Omental fat pad (tissue), 4 donors: ENCODE measurements around the gene TTC23. TPM values are rescaled to one million over a fixed set of nuclear protein-coding genes. Genes with fewer than 3 reads are reported as not detected.

Experiments
- ATAC-seq: fragments of 150-250 bp; one replicate; pipeline ENCODE4 v1.9.1; 2016; ENCODE audit warnings: mild to moderate bottlenecking, moderate library complexity; ENCODE audit not compliant: low FRiP score
- DNase-seq: peaks from one replicate; pipeline ENCODE4 v3.0.0-alpha.2; 2019; ENCODE audit warnings: low spot score
- total RNA-seq, 4 donors: library from RNA; depleted of rRNA; stranded (reverse); fragments of >200 nt; gene quantifications; one replicate each; pipeline ENCODE4 v1.1.0, GENCODE V29; 2016
- TF ChIP-seq, protein P1 (sequence below), 3 donors: fragments of 450-650 bp; IDR thresholded peaks; one replicate each; pipeline ENCODE4 v1.5.1; 2016 to 2017; ENCODE audit warnings: antibody characterized with exemption in 3 of 3, mild to moderate bottlenecking in 3 of 3, moderate library complexity in 2 of 3

The TTC23 gene
- total RNA-seq, 4 donors from 2014 or later: 11.9 to 42.2 (median 19.9) TPM

DNA sequence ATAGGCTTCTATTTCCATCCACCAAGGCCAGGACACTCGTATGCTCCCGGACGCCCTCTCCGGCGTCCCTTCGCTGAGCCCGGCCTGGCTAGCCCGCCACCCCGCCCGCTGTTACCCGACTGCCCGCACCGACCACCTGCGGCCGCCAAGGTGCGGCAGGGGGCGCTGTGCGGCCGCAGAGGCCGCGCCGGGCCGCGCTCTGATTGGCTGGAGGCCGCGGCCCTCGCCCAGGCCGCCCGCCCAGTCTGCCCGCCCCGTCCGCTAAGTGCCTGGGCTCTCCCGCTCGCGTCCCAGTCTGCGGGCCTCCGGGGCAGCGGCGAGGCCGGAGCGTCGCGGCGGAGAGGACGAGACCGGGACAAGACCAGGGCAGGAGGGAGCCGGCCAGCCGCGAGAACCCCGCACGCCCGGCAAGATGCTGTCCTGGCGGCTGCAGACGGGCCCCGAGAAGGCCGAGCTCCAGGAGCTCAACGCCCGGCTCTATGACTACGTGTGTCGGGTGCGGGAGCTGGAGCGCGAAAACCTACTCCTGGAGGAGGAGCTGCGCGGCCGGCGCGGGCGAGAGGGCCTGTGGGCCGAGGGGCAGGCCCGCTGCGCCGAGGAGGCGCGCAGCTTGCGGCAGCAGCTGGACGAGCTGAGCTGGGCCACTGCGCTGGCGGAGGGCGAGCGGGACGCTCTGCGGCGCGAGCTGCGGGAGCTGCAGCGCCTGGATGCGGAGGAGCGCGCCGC is 144.4 kb downstream of the TTC23 start, which contains the start of gene SYNM:
Gene SYNM, plus strand, starts transcription at position 293 of the 726 bp plus-strand sequence. Its CDS starts 120 bp downstream, at position 413.
- no peak for DNase-seq
- TF ChIP-seq, protein P1, sequence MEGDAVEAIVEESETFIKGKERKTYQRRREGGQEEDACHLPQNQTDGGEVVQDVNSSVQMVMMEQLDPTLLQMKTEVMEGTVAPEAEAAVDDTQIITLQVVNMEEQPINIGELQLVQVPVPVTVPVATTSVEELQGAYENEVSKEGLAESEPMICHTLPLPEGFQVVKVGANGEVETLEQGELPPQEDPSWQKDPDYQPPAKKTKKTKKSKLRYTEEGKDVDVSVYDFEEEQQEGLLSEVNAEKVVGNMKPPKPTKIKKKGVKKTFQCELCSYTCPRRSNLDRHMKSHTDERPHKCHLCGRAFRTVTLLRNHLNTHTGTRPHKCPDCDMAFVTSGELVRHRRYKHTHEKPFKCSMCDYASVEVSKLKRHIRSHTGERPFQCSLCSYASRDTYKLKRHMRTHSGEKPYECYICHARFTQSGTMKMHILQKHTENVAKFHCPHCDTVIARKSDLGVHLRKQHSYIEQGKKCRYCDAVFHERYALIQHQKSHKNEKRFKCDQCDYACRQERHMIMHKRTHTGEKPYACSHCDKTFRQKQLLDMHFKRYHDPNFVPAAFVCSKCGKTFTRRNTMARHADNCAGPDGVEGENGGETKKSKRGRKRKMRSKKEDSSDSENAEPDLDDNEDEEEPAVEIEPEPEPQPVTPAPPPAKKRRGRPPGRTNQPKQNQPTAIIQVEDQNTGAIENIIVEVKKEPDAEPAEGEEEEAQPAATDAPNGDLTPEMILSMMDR (IDR thresholded peaks at IDR 0.05): peak in 2 of 3 donors; percentile 43 to 81
- peak; percentile 83 for ATAC-seq

DNA sequence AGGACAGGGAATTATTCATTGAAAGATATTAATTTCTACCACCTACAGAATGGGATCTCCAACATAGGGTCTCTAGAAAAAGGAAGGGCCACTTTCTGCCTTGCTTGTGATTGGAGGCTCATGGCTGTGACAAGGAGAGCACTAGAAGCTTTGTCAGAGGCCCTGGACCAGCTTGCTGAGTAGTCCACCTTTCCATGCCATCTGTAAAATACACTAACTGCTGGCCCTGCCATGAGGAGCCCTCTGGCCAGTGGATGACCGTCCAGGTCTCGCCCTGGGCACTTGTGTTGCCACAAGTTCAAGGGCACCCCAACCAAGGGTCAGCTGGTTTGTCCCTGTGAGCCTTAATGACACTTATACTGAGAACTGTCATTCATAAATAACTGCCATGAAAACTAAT is 146.1 kb downstream of the TTC23 start:
- DNase-seq (no peak), ATAC-seq (no peak)
- TF ChIP-seq, protein P1 (IDR thresholded peaks at IDR 0.05): no peak

DNA sequence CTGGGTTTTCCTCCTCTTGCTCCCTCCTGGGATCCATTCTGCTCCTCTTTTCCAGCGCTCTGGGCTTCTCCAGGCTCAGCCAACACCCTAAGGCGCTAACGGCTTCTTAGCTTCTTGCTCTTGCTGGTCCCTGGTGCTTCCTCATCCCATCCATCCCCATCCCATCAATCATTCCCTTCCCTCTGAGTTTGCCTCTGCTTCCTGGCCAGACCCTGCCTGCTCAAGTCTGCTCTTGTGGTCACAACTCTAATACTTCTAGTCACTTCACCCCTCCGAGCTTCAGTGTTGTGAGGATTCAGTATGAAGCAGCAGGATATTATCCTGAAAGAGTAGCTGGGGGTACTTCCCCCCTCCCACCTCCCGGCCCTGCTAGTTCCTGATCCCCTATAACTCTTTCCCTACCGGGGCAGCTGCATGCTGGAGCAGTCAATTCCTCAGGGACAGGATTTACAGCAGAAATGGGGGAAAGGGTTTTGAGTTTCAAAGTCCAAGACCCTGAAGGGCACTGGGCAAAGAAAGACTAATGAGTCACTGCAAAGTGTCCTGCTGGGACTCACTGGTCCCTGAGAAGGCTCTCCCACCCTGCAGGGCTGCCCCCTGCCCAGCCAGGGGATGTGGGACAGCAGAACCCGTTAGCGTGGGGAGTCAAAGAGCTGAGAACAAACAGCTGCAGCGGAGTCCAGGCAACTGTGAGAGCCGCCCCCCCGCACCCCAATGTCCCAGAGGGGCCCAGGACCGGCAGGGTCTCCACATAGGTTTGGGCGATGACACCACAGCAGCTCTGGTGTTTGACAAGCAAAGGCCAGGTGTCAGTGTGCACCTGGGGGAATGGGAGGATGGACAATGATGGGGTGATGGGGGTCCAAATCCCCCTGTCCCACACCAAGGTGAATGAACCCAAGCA is 146.8 kb downstream of the TTC23 start:
- DNase-seq (no peak), ATAC-seq (no peak)
- TF ChIP-seq, protein P1 (IDR thresholded peaks at IDR 0.05): no peak

DNA sequence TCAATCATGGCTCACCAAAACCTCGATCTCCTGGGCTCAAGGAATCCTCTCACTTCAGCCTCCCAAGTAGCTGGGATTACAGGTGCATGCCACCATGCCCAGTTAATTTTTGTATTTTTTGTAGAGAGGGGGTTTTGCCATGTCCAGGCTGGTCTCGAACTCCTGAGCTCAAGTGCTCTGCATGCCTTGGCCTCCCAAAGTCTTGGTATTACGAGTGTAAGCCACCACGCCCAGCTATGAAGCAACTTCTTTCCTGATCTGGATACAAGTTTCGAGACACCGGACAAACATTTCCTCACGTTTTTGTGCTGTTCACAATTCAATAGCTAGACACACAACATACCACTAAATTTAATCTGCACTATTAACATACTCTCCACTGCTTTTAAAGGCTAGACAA is 147.9 kb downstream of the TTC23 start:
- DNase-seq (no peak), ATAC-seq (no peak)
- TF ChIP-seq, protein P1 (IDR thresholded peaks at IDR 0.05): no peak

DNA sequence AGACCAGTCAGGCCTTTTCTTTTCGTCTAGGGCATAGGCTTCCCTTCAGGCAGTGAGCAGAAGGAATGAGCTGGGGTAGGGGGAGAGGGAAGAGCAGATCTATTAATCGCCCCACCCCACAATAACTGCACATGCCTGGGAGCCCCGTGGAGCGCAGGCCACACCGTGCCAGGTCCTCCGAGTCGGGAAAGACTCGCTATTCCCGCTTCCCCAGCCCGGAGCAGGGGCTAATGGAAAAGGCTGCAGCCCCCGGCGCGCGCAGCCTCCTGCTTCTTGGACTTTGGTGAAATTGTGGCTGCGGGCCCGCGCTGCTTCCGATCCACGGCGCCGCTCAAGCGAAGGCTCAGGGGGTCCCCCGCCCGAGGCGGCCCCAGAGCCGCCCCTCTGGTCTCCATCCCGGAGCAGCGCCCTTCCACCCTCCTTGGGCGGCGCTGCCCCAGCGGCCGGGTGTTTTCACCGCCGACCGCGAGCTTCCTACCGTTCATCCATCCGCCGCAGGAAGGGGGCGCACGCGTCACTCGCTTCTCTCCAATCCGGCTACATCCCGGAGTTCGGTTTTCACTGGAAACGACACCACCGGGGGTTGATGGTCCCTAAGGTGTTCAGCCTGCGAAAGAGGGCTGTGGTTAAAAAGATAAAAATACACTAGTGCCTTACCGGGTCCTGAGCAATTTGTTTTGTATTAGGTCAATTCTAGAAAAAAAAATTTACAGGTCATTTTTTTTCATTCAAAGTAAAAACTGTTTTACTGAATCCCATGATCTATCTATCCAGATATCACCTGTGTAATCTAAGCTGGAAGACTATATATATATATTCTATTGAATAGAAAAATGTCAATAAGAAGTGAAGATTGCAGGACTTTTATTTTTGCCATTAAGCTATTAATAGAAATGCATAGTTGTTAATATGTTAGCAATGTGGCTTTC is 148.9 kb downstream of the TTC23 start:
- DNase-seq (peak; percentile 58), ATAC-seq (peak; percentile 50)
- TF ChIP-seq, protein P1 (IDR thresholded peaks at IDR 0.05): peak in 1 of 3 donors; percentile 25

DNA sequence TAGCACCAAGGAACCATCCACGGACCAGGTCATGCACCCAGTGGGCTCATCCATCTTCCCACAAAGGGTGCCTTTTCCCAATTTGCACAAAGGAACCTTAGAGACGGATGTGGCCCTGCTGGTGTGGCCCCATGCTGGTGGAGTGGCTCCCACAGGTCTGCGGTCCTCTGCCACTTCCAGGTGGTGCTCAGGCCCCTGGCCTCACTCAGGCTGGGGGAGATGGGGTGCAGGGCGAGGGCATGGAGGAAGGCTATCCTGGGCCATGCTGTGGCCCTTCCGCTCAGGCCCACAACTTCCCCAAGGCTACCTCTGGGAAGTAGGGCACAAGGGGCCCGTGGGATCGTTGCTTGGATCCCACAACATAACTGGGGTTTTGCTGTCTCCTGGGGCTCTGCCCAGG is 149.7 kb downstream of the TTC23 start:
- TF ChIP-seq, protein P1 (IDR thresholded peaks at IDR 0.05): no peak
- no peak for ATAC-seq
- DNase-seq: no peak
